Neural progenitor cell (in vitro differentiated cells): ENCODE data around the gene N4BP3. TPM values are rescaled to one million over a fixed set of nuclear protein-coding genes. Genes with fewer than 3 reads are reported as not detected.

Experiments
- DNase-seq: peaks from one replicate; pipeline ENCODE4 v3.0.0-alpha.2; 2016; ENCODE audit warnings: low spot score
- H2AFZ ChIP-seq: fragments of 200-600 bp; sonication (generic); replicated peaks from 2 replicates; pipeline ENCODE4 v1.6.1; 2016; ENCODE audit warnings: antibody characterized with exemption
- H3F3A ChIP-seq: fragments of 200-600 bp; sonication (generic); 2 replicates; pipeline ENCODE4 v1.6.1; 2016; ENCODE audit warnings: antibody characterized with exemption, low read depth
- H3K27ac ChIP-seq: fragments of 200-600 bp; sonication (generic); 2 replicates; pipeline ENCODE4 v1.5.1; 2016; ENCODE audit warnings: mild to moderate bottlenecking
- H3K27me3 ChIP-seq: fragments of 200-600 bp; sonication (generic); 2 replicates; pipeline ENCODE4 v1.6.1; 2016; ENCODE audit warnings: mild to moderate bottlenecking, moderate library complexity
- H3K36me3 ChIP-seq: fragments of 200-600 bp; sonication (generic); 2 replicates; pipeline ENCODE4 v1.5.1; 2016
- H3K4me1 ChIP-seq: fragments of 200-600 bp; sonication (generic); 2 replicates; pipeline ENCODE4 v1.6.1; 2016; ENCODE audit warnings: mixed run types
- H3K4me2 ChIP-seq: fragments of 200-600 bp; sonication (generic); 2 replicates; pipeline ENCODE4 v1.6.1; 2016
- H3K4me3 ChIP-seq: fragments of 200-600 bp; sonication (generic); 2 replicates; pipeline ENCODE4 v1.5.1; 2016
- H3K79me2 ChIP-seq: fragments of 200-600 bp; sonication (generic); 2 replicates; pipeline ENCODE4 v1.6.1; 2016; ENCODE audit warnings: low read depth
- H3K9ac ChIP-seq: fragments of 200-600 bp; sonication (generic); 2 replicates; pipeline ENCODE4 v1.6.1; 2016
- H3K9me3 ChIP-seq: fragments of 200-600 bp; sonication (generic); 2 replicates; pipeline ENCODE4 v1.5.1; 2016; ENCODE audit warnings: low read depth
- H4K20me1 ChIP-seq: fragments of 200-600 bp; sonication (generic); 2 replicates; pipeline ENCODE4 v1.6.1; 2016; ENCODE audit warnings: low read depth
- H3K27ac Mint-ChIP-seq: 3 replicates; pipeline ENCODE4 v1.8.0; 2021; ENCODE audit warnings: mixed read lengths
- H3K27me3 Mint-ChIP-seq: 2 replicates; pipeline ENCODE4 v1.8.0; 2022; ENCODE audit warnings: low read depth, mild to moderate bottlenecking, inconsistent platforms, moderate library complexity, mixed read lengths; ENCODE audit not compliant: insufficient read depth
- H3K36me3 Mint-ChIP-seq: 3 replicates; pipeline ENCODE4 v1.8.0; 2021; ENCODE audit warnings: mixed read lengths
- H3K4me1 Mint-ChIP-seq: 3 replicates; pipeline ENCODE4 v1.8.0; 2021; ENCODE audit warnings: mixed read lengths
- H3K4me3 Mint-ChIP-seq: 3 replicates; pipeline ENCODE4 v1.8.0; 2021; ENCODE audit warnings: mild to moderate bottlenecking, moderate library complexity, mixed read lengths
- H3K9me3 Mint-ChIP-seq: 3 replicates; pipeline ENCODE4 v1.8.0; 2020; ENCODE audit warnings: mixed read lengths
- CTCF ChIP-seq: fragments of 200-600 bp; sonication (generic); IDR thresholded peaks from 2 replicates; pipeline ENCODE4 v1.5.1; 2017; ENCODE audit warnings: antibody characterized with exemption, mild to moderate bottlenecking
- EZH2 ChIP-seq: fragments of 200-600 bp; sonication (generic); IDR thresholded peaks from 2 replicates; pipeline ENCODE4 v1.6.1; 2017; ENCODE audit warnings: antibody characterized with exemption, mild to moderate bottlenecking, moderate library complexity
- EZH2phosphoT487 ChIP-seq: fragments of 200-600 bp; sonication (generic); IDR thresholded peaks from 2 replicates; pipeline ENCODE4 v1.6.1; 2017; ENCODE audit warnings: antibody characterized with exemption
- total RNA-seq: library from RNA; depleted of rRNA; stranded (reverse); fragments of >200 nt; gene quantifications from 2 replicates; pipeline ENCODE4 v1.2.3, GENCODE V29; 2015; ENCODE audit warnings: low replicate concordance

The N4BP3 gene
- total RNA-seq, 1 donor from 2014 or later = 4.1 TPM

- TF ChIP-seq EZH2phosphoT487 = no peak
- TF ChIP-seq CTCF = no peak
- TF ChIP-seq EZH2 = no peak
- H3K4me1 ChIP-seq = peaks cover 29% of the 10 kb centered on the region
- H4K20me1 ChIP-seq = peaks cover 35% of the 10 kb centered on the region
- H3F3A ChIP-seq = peaks cover 36% of the 10 kb centered on the region
- H3K27ac Mint-ChIP-seq = no peak overlapping the region
- H3K36me3 ChIP-seq = no peaks in the 10 kb centered on the region
- H3K9me3 Mint-ChIP-seq = no peaks in the 10 kb centered on the region
- DNase-seq = no peak
- H3K4me3 ChIP-seq = no peak overlapping the region
- H3K4me2 ChIP-seq = no peak overlapping the region
- no peaks in the 10 kb centered on the region for H3K27me3 ChIP-seq
- H2AFZ ChIP-seq = no peak overlapping the region
- H3K4me3 Mint-ChIP-seq = no peak overlapping the region
- H3K36me3 Mint-ChIP-seq = no peaks in the 10 kb centered on the region
- peaks cover 29% of the 10 kb centered on the region for H3K4me1 Mint-ChIP-seq
- H3K79me2 ChIP-seq = peaks cover 38% of the 10 kb centered on the region
- peaks cover 3% of the 10 kb centered on the region for H3K27me3 Mint-ChIP-seq
- H3K27ac ChIP-seq = no peak overlapping the region
- H3K9me3 ChIP-seq = no peaks in the 10 kb centered on the region
- H3K9ac ChIP-seq = no peak overlapping the region
Observed at GRCh38 chr5:178117923-178118701, 4.8 kb downstream of the N4BP3 start.

GRCh38 chr5:178119915-178120606 is 6.7 kb downstream of the N4BP3 start:
- DNase-seq = no peak
- no peak overlapping the region for H3K4me3 Mint-ChIP-seq

GRCh38 chr5:178120607-178121357 is 7.5 kb downstream of the N4BP3 start:
- TF ChIP-seq EZH2 (no peak), CTCF (peak; percentile 63), EZH2phosphoT487 (no peak)
- Mint-ChIP-seq H3K27ac (no peak overlapping the region), H3K27me3 (peaks cover 7% of the 10 kb centered on the region), H3K4me3 (no peak overlapping the region), H3K36me3 (peaks cover 2% of the 10 kb centered on the region), H3K4me1 (peaks cover 26% of the 10 kb centered on the region), H3K9me3 (no peaks in the 10 kb centered on the region)
- Histone ChIP-seq H3K4me3 (no peak overlapping the region), H3K79me2 (peaks cover 23% of the 10 kb centered on the region), H3K9ac (no peak overlapping the region), H2AFZ (no peak overlapping the region), H3K4me2 (no peak overlapping the region), H4K20me1 (peaks cover 19% of the 10 kb centered on the region), H3K9me3 (no peaks in the 10 kb centered on the region), H3K27ac (no peak overlapping the region), H3K36me3 (no peaks in the 10 kb centered on the region), H3F3A (peaks cover 21% of the 10 kb centered on the region), H3K27me3 (no peaks in the 10 kb centered on the region), H3K4me1 (peaks cover 15% of the 10 kb centered on the region)
- DNase-seq = peak; percentile 86

More at GRCh38 chr5:178119915-178120606, 6.7 kb downstream of the N4BP3 start:
- Histone ChIP-seq H3K27ac (no peak overlapping the region), H3K36me3 (no peaks in the 10 kb centered on the region), H4K20me1 (peaks cover 24% of the 10 kb centered on the region), H3K79me2 (peaks cover 24% of the 10 kb centered on the region), H3K9me3 (no peaks in the 10 kb centered on the region), H3F3A (peaks cover 22% of the 10 kb centered on the region), H3K27me3 (no peaks in the 10 kb centered on the region), H3K4me3 (no peak overlapping the region), H3K4me2 (no peak overlapping the region), H3K9ac (no peak overlapping the region), H2AFZ (no peak overlapping the region), H3K4me1 (peaks cover 18% of the 10 kb centered on the region)
- Mint-ChIP-seq H3K27me3 (peaks cover 7% of the 10 kb centered on the region), H3K36me3 (peaks cover under 1% of the 10 kb centered on the region), H3K9me3 (no peaks in the 10 kb centered on the region), H3K4me1 (peaks cover 24% of the 10 kb centered on the region), H3K27ac (no peak overlapping the region)
- TF ChIP-seq CTCF = no peak
- no peak for TF ChIP-seq EZH2phosphoT487
- no peak for TF ChIP-seq EZH2
